Measurements from ENCODE around the gene TMTC1. TPM values are rescaled to one million over a fixed set of nuclear protein-coding genes. Genes with fewer than 3 reads are reported as not detected.
A peak's percentile ranks its signal among the peaks of the same experiment; 100 is the strongest.
"Not testable (repeated sequence)": the region's sequence is repeated elsewhere in the genome, so short reads cannot be mapped to it uniquely, and the experiment has no call there.

TMTC1 gene
- polyA plus RNA-seq, 4 donors, result 1.1 to 11.4 (median 1.1) TPM

DNA sequence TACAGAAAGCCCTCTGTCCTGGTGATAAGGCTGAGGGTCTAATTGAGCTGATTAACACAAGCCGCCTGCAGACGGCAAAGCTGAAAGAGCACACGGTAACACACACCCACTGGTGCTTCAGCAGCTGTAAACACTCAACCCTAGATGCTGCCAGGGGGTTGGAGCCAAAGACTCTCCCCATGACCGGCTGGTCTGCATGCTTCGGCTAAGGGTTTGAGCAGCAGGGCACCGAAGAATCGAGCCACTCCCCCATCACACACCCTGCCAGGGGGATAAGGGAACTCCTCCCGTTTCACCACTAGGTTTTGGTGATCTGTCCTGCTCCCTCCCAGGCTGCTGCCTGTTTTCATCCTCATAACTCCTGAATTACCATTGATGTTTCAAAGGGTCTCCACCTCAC is 145.2 kb downstream of the TMTC1 start:
- 80 to 82% (median 80%) methylated on average over 8 of the region's 8 CpGs for WGBS, 3 donors
- Histone ChIP-seq H3K4me3 (ENCODE audit: low read depth in 1 of 3, low read length in 3 of 3) (no peak overlapping the region), H3K27me3 (ENCODE audit: control insufficient read depth in 3 of 3, insufficient read depth in 3 of 3, low read length in 3 of 3) (no peaks in the 10 kb centered on the region), H3K9me3 (ENCODE audit: control insufficient read depth in 2 of 2, insufficient read depth in 1 of 2, low read depth in 1 of 2, low read length in 1 of 2) (peaks cover 0 to 7% of the 10 kb centered on the region in 2 donors), H3K36me3 (ENCODE audit: control insufficient read depth in 3 of 3, insufficient read depth in 2 of 3, low read depth in 1 of 3, low read length in 3 of 3) (no peaks in the 10 kb centered on the region), H3K4me1 (ENCODE audit: control insufficient read depth in 3 of 3, insufficient read depth in 2 of 3, low read depth in 1 of 3, low read length in 2 of 3) (peaks cover 0 to 2% (median 0%) of the 10 kb centered on the region in 3 donors), H3K27ac (ENCODE audit: low read depth in 1 of 3, low read length in 2 of 3) (no peak overlapping the region)
- no peak for DNase-seq
- FAIRE-seq, result no peak

DNA sequence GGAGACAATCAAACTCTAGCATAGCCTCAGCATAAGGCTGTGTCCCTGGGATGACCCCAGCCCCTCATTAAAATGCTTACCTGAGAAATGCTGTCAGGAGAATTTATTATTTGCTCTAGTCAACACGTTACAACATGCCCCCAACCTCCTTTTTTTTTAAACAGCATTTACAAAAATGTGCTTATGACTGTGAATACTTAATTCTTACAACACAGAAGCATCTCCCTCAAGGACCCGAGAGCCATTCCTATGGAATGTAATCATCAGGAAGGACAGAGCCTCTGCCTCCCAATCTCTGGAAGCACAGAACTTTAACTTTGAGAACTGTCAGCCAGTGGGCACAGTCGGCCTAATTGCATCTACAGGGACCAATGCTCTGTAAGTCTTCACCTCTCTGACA is 149.7 kb downstream of the TMTC1 start:
- peaks cover 0 to 7% of the 10 kb centered on the region in 2 donors for H3K9me3 ChIP-seq (ENCODE audit: control insufficient read depth in 2 of 2, insufficient read depth in 1 of 2, low read depth in 1 of 2, low read length in 1 of 2)
- no peaks in the 10 kb centered on the region for H3K4me1 ChIP-seq (ENCODE audit: control insufficient read depth in 3 of 3, insufficient read depth in 2 of 3, low read depth in 1 of 3, low read length in 2 of 3)
- no peaks in the 10 kb centered on the region for H3K27me3 ChIP-seq (ENCODE audit: control insufficient read depth in 3 of 3, insufficient read depth in 3 of 3, low read length in 3 of 3)
- WGBS, 3 donors, result 55 to 73% (median 69%) methylated on average over 3 of the region's 3 CpGs
- no peaks in the 10 kb centered on the region for H3K36me3 ChIP-seq (ENCODE audit: control insufficient read depth in 3 of 3, insufficient read depth in 2 of 3, low read depth in 1 of 3, low read length in 3 of 3)
- no peak overlapping the region for H3K27ac ChIP-seq (ENCODE audit: low read depth in 1 of 3, low read length in 2 of 3)
- FAIRE-seq, result no peak
- no peak overlapping the region for H3K4me3 ChIP-seq (ENCODE audit: low read depth in 1 of 3, low read length in 3 of 3)
- DNase-seq, result no peak

GRCh38 chr12:29630164-29630563 is 153.6 kb downstream of the TMTC1 start:
- not testable (repeated sequence) for H3K4me1 ChIP-seq (ENCODE audit: control insufficient read depth in 3 of 3, insufficient read depth in 2 of 3, low read depth in 1 of 3, low read length in 2 of 3); H3K9me3 ChIP-seq (ENCODE audit: control insufficient read depth in 2 of 2, insufficient read depth in 1 of 2, low read depth in 1 of 2, low read length in 1 of 2); H3K36me3 ChIP-seq (ENCODE audit: control insufficient read depth in 3 of 3, insufficient read depth in 2 of 3, low read depth in 1 of 3, low read length in 3 of 3); FAIRE-seq; DNase-seq; H3K4me3 ChIP-seq (ENCODE audit: low read depth in 1 of 3, low read length in 3 of 3); H3K27ac ChIP-seq (ENCODE audit: low read depth in 1 of 3, low read length in 2 of 3); H3K27me3 ChIP-seq (ENCODE audit: control insufficient read depth in 3 of 3, insufficient read depth in 3 of 3, low read length in 3 of 3)
- WGBS, 3 donors, result 28 to 41% (median 40%) methylated on average over 1 of the region's 1 CpG

DNA sequence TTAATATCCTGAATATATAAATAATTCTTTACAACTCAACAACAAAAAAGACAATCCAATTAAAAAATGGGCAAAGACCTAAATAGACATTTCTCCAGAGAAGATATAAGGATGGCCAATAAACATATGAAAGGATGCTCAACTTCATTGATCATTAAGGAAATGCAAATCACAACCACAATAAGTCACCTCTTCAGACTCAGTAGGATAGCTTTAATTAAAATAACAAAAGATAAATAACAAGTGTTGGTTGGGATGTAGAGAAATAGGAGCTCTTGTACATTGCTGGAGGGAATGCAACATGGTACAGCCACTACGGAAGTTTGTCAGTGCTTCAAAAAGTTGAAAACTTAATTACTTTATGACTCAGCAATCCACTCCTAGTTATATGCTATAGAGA is 156.5 kb downstream of the TMTC1 start:
- H3K36me3 ChIP-seq (ENCODE audit: control insufficient read depth in 3 of 3, insufficient read depth in 2 of 3, low read depth in 1 of 3, low read length in 3 of 3), result no peaks in the 10 kb centered on the region
- DNase-seq, result no peak
- no peaks in the 10 kb centered on the region for H3K27me3 ChIP-seq (ENCODE audit: control insufficient read depth in 3 of 3, insufficient read depth in 3 of 3, low read length in 3 of 3)
- H3K4me1 ChIP-seq (ENCODE audit: control insufficient read depth in 3 of 3, insufficient read depth in 2 of 3, low read depth in 1 of 3, low read length in 2 of 3), result peaks cover 0 to 5% (median 0%) of the 10 kb centered on the region in 3 donors
- no peak overlapping the region for H3K4me3 ChIP-seq (ENCODE audit: low read depth in 1 of 3, low read length in 3 of 3)
- H3K27ac ChIP-seq (ENCODE audit: low read depth in 1 of 3, low read length in 2 of 3), result no peak overlapping the region
- FAIRE-seq, result no peak
- H3K9me3 ChIP-seq (ENCODE audit: control insufficient read depth in 2 of 2, insufficient read depth in 1 of 2, low read depth in 1 of 2, low read length in 1 of 2), result no peaks in the 10 kb centered on the region
- WGBS, 3 donors, result 38 to 68% (median 61%) methylated on average over 1 of the region's 1 CpG

DNA sequence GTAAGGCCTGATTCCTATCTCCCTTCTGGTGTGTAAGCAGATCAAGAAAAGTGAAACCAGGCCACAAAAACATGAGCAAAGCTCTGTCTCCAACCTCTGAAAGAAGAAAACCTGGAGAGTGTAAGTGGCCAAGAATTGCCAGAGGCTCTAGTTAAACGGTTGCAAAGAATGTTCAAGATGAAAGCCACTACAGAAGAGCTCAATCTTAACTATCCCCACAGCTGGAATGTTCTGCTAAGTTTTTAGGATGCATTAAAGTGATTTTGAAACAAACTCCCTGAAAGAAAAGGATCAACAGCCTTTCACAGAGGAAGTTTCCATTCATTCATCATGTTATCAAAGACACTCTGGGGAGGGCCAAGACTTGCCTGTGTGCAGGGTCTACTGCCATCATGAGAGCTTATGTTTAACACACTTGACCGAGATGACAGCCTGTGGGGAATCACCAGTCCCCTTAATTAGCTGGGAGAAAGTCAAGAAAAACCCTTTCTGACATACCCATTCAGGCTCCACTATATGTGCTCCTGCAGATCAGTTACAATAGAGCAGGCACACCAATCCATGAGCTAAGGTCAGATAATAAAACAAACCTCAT is 158.3 kb downstream of the TMTC1 start:
- H3K36me3 ChIP-seq (ENCODE audit: control insufficient read depth in 3 of 3, insufficient read depth in 2 of 3, low read depth in 1 of 3, low read length in 3 of 3), result no peaks in the 10 kb centered on the region
- no peaks in the 10 kb centered on the region for H3K27me3 ChIP-seq (ENCODE audit: control insufficient read depth in 3 of 3, insufficient read depth in 3 of 3, low read length in 3 of 3)
- H3K4me1 ChIP-seq (ENCODE audit: control insufficient read depth in 3 of 3, insufficient read depth in 2 of 3, low read depth in 1 of 3, low read length in 2 of 3), result peaks cover 0 to 5% (median 0%) of the 10 kb centered on the region in 3 donors
- H3K4me3 ChIP-seq (ENCODE audit: low read depth in 1 of 3, low read length in 3 of 3), result no peak overlapping the region
- FAIRE-seq, result no peak
- WGBS, 3 donors, result 25 to 34% (median 27%) methylated on average over 2 of the region's 2 CpGs
- H3K27ac ChIP-seq (ENCODE audit: low read depth in 1 of 3, low read length in 2 of 3), result peak overlapping the region in 1 of 3 donors; percentile 39
- H3K9me3 ChIP-seq (ENCODE audit: control insufficient read depth in 2 of 2, insufficient read depth in 1 of 2, low read depth in 1 of 2, low read length in 1 of 2), result no peaks in the 10 kb centered on the region
- no peak for DNase-seq

DNA sequence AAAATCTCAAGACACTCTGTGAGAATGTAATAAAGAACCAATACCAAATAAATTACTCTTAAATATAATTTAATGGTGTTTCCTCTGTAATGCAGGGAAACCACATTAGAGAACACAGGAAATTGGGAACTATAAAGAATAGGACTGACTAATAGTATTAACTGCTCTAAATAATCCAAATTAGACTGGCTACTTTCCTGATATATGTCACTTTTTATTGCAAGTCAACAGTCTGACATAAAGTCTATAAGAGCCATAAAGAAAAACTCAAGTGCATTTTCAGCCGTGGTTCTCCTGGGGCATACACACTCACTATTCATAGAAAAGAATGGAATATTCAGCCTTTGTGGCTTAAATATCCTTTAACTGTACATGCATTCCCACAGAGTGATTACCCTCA is 161.5 kb downstream of the TMTC1 start:
- no peaks in the 10 kb centered on the region for H3K27me3 ChIP-seq (ENCODE audit: control insufficient read depth in 3 of 3, insufficient read depth in 3 of 3, low read length in 3 of 3)
- H3K27ac ChIP-seq (ENCODE audit: low read depth in 1 of 3, low read length in 2 of 3), result no peak overlapping the region
- H3K9me3 ChIP-seq (ENCODE audit: control insufficient read depth in 2 of 2, insufficient read depth in 1 of 2, low read depth in 1 of 2, low read length in 1 of 2), result no peaks in the 10 kb centered on the region
- FAIRE-seq, result no peak
- no peak overlapping the region for H3K4me3 ChIP-seq (ENCODE audit: low read depth in 1 of 3, low read length in 3 of 3)
- 82 to 94% (median 84%) methylated on average over 1 of the region's 1 CpG for WGBS, 3 donors
- no peaks in the 10 kb centered on the region for H3K36me3 ChIP-seq (ENCODE audit: control insufficient read depth in 3 of 3, insufficient read depth in 2 of 3, low read depth in 1 of 3, low read length in 3 of 3)
- DNase-seq, result no peak
- peaks cover 0 to 5% (median 0%) of the 10 kb centered on the region in 3 donors for H3K4me1 ChIP-seq (ENCODE audit: control insufficient read depth in 3 of 3, insufficient read depth in 2 of 3, low read depth in 1 of 3, low read length in 2 of 3)

GRCh38 chr12:29620030-29620429 is 163.7 kb downstream of the TMTC1 start:
- DNase-seq, result no peak
- Histone ChIP-seq H3K9me3 (ENCODE audit: control insufficient read depth in 2 of 2, insufficient read depth in 1 of 2, low read depth in 1 of 2, low read length in 1 of 2) (no peaks in the 10 kb centered on the region), H3K36me3 (ENCODE audit: control insufficient read depth in 3 of 3, insufficient read depth in 2 of 3, low read depth in 1 of 3, low read length in 3 of 3) (no peaks in the 10 kb centered on the region), H3K4me1 (ENCODE audit: control insufficient read depth in 3 of 3, insufficient read depth in 2 of 3, low read depth in 1 of 3, low read length in 2 of 3) (no peaks in the 10 kb centered on the region), H3K27me3 (ENCODE audit: control insufficient read depth in 3 of 3, insufficient read depth in 3 of 3, low read length in 3 of 3) (no peaks in the 10 kb centered on the region), H3K4me3 (ENCODE audit: low read depth in 1 of 3, low read length in 3 of 3) (no peak overlapping the region), H3K27ac (ENCODE audit: low read depth in 1 of 3, low read length in 2 of 3) (no peak overlapping the region)
- no peak for FAIRE-seq
- WGBS, 3 donors, result 91 to 96% (median 92%) methylated on average over 1 of the region's 1 CpG

- Histone ChIP-seq H3K27me3 (ENCODE audit: control insufficient read depth in 3 of 3, insufficient read depth in 3 of 3, low read length in 3 of 3) (no peaks in the 10 kb centered on the region), H3K4me3 (ENCODE audit: low read depth in 1 of 3, low read length in 3 of 3) (no peak overlapping the region), H3K4me1 (ENCODE audit: control insufficient read depth in 3 of 3, insufficient read depth in 2 of 3, low read depth in 1 of 3, low read length in 2 of 3) (no peaks in the 10 kb centered on the region), H3K27ac (ENCODE audit: low read depth in 1 of 3, low read length in 2 of 3) (no peak overlapping the region), H3K36me3 (ENCODE audit: control insufficient read depth in 3 of 3, insufficient read depth in 2 of 3, low read depth in 1 of 3, low read length in 3 of 3) (no peaks in the 10 kb centered on the region), H3K9me3 (ENCODE audit: control insufficient read depth in 2 of 2, insufficient read depth in 1 of 2, low read depth in 1 of 2, low read length in 1 of 2) (no peaks in the 10 kb centered on the region)
- WGBS, 3 donors, result 29 to 55% (median 46%) methylated on average over 1 of the region's 1 CpG
- FAIRE-seq, result no peak
- DNase-seq, result no peak
These were observed 166.3 kb downstream of the TMTC1 start for GRCh38 chr12:29617407-29617803.

All from small intestine (tissue), 7 donors.